ENCODE data around the gene TNS3.

TNS3 gene

DNA sequence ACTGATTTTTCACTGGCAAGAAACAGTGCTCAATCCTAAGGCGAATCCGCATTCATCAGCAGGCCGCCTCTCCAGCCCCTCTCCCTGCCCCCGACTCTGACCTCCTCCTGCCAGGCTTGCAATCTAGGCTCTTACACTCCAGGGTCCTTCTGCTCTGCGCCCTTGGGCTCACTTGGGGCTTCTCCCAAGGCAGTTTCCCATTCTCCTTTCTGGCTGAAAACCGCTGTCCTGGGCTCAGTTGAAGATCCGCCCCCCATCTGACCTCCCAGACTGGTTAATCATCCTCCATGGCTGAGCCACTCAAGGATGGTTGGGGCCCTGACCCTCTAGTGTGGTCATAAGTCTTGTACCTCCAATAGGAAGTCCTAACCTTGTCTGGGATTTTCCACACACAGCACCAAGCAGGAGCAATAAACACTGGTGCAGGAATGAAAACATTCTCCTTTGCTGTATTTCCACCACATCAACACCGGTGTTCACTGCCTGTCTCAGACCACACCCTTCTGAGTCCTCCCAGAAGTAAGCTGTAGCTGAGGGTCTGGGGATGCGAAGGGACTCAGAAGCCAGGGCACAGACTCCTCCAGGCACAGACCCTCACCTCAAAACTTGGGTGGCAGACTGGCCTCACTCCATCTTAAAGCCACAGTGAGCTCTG lies 42.4 kb downstream of the TNS3 start:
- no peak for DNase-seq

DNA sequence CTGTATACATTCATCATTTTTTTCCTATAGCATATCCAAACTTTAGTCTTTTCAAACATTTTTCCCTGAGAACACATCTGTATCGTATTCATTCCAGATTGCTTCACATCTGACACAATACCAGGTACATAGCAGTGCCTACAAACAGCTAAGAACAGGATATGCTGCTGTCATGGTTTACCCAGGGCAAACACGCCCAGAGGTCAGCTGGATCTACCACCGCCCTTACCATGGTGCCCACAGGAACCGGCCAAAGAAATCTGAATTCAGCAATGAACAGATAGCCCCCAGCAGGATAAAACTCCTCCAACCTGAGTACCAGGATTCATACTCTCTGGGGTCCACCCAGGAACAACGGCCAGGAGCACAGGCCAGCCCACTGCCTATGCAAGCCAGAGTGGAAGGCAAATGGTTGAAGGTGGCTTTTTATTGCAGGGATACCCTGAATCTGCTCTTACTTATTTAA lies 43.0 kb downstream of the TNS3 start:
- no peak for DNase-seq

DNA sequence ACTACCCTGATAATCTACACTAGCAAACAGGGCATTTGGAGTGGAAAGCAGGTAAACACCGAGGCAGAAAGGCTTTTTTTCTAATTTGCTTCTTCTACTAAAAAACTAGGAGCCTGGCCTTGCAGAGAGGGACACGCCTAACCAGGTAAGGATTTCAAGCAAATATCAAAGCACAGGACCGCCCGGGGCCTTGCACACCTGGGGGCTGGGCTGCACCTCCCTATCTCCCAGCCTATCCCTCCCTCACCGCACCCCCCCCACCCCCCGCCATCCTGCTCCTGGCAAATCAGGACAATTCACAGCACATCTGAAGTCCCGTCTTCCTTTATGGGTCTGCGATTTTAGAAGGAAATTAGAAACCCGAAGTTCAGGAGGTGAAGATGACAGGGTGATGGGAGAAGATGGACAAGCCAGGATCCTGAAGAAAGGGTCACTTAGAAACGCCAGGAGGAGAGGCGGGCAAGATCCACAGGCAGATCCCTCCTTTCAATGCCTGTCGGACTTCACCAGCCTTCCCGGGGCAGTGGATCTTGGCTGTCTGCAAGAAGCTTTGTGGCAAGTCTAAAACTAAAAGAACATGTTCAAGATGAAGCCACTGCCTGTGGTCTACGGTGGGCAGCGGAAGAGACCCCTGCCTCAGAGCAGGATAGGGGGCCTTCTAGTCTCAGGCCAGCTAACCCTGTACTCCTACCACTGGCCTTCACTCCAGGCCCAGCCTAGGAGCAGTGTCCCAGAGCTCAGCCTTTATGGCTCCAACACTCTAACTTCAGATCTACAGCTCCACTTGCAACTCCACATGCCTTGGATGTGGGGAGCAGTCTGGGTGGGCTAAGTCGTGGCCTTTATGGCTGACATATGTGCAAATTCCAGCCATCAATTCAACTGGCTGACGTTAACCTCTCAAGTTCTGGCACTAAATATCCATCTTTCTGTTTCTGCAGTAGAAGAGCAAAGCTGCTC lies 43.9 kb downstream of the TNS3 start:
- no peak for DNase-seq

DNA sequence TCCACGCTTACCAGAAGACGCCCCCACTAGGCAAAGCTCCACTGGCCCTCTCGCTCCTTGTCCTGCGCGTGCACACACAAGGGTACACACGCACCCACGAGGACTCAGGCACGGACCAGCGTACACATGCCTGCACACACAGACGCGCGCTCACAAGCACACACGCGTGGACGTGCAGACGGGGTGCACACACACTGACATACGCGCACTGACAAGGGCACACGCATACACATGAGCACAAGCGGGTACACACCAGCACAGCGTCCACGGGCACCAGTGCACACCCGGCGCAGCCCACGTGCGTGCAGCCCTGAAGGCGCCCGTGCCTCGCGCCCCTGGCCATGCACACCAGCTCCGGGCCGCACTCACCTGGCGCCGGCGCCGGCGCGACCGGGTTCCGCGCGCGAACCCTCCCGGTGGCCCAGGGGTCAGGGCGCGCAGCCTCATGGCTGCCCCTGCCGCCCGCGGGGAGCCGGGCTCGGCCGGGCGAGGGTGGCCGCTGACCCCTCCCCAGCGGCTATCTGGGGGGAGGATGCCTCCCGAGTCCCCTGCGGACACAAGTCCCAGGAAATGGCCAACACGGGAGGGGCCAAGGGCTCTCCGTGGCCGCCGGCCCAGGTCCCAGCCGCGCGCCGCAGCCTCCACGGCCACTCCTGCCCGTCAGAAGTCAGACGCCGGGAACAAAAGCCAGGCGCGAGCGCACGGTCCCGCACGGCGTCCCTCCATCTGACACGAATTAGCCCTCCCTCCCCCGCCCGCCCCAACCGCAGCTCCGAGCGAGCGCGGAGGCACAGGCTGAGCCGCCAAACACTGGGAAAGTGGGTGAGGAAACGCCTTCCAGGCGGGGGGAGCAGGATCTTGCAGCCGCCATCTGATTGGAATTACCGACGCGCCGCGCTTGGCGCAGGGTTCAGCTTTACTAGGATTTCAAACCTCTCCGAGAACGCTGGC lies 45.0 kb downstream of the TNS3 start:
- no peak for DNase-seq

DNA sequence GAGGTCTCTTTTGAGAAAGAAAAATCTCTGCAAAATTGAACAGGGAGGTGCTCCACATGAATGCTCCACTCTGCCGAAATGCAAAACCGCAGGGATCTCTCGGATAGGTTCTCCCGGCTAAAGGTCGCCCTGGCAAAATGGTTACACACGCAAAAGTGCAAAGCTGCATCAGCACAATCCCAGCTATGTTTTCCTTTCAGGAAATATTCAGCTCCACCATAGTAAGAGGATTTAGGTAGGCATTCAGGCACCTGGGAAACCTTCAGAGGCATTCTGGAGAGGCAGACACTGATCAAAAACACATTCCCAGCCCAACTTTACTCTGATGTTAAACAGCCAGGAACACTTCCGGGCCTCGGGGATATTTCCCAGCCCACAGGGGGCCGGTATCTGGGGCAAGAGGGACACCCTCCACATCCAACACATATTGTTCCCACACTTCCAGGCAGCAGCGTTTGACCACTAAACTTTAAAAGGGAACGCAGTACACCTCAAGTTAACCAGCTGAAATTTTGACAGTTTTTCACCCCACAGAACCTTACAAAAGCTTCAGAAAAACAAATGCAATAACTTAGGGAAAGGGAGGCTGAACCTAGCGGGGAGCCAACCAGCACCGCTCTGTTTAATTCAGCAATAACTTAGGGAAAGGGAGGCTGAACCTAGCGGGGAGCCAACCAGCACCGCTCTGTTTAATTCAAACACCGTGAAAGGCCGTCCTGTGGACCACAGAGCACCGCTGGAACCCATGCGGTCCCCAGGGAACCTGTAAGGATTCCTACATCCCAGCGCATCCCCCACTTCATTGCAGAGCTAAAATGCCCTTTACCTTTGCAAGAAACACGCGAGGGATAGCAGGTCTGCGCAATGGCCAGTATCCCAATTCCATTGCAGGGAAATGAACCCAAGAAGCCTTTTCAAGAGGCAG lies 45.9 kb downstream of the TNS3 start:
- no peak for DNase-seq

DNA sequence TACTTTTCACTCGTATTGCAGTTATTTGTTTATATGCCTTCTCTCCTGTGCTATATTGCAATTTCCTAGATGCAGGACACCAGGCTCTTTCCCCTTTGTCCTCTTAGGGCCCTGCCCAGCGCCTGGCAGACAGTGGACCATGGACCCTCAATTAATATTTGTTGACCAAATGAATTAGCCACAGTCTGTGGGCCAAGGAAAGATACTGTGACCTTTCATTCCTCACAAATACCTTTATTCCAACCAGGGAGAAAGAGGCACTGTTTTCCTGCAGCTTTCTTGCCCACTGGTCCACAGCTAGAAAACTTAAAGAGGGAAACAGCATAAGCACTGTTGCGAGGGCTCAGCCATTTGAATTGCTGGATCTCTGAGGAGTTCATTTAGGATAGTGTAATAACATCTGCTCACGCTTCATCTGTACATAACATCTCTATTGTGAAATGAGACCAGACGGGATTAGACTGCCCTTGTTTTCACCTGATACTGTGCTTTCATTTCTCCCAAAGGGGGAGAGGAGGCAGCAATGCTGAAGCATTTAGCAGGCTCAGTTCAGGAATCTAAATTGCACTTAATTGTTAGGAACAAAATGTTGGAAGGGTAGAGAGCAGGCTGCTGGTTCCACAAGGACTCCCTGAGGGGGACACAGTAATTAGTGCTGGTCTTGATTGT lies 46.7 kb downstream of the TNS3 start:
- no peak for DNase-seq

DNA sequence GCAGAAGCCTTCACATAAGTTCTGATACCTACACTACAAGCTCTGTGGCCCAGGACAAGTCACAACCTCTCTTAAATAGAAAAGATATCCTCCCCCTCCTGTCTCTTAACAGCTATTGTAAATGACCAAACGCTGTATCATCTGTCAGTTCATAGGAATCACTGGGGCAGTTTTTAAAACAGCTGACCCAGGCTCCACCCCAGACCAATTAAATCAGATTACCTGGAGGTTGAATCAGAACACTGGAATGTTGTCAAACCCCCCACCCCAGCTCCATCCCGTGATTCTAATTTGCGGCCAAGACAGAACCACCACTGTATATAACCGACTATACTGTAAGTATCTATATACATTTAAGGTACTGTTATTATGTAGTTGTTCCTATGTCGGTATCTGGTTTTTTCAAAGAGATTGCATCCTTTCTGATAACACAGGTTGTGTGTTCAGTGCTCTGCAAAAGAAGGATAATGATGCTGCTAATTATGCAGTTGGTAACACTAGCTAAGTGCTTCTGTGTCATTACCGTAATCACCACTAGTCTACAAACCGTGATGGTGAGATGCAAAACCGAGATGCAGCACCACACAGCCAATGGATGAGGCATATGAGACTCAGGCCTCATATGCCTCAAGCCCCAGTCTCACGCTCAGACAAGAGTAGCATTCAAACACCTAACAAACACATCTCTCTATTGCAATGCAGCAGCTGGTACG lies 47.4 kb downstream of the TNS3 start:
- DNase-seq: no peak

DNA sequence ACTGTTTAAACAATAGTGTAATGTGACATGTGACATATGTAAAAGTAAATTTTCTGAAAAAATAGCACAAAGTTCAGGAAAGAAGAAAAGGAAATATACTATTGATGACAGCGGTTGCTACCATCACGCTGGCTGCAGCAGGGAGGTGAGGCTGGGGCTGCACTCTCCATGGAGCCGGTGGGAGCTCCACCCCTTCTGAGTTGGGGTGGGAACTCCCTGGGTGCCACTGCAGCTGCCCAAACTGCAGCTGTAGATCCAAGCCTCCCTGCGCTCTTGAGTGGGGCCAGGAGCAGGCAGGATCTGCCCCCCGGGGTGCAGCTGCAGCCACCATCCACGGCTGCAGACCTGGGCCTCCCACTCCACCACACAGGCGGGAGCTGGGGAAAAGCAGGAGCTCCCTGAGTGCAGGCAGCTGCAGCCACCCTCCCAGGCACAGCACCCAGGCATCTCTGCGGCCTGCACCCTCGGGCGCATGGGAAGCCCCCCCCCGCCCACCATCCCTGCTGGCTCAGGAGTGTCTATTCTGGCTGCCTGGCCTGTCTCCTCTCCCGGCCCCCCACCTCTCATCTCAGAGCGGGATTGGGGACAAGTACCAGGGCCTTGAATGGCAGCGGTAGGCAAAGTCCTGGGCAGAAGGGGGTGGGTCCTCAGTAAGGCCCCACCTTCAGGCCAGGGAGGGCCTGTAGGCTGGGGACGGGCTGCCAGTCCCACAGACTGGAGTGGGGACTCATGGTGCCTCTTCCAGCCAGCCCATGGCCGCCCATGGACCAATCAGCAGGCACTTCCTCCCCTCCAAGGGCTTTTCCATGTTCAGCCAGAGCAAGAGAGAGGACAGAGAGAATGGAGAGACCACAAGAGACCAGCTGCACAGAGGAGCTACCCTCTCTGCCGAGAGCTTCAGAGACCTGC lies 50.1 kb downstream of the TNS3 start:
- no peak for DNase-seq

DNA sequence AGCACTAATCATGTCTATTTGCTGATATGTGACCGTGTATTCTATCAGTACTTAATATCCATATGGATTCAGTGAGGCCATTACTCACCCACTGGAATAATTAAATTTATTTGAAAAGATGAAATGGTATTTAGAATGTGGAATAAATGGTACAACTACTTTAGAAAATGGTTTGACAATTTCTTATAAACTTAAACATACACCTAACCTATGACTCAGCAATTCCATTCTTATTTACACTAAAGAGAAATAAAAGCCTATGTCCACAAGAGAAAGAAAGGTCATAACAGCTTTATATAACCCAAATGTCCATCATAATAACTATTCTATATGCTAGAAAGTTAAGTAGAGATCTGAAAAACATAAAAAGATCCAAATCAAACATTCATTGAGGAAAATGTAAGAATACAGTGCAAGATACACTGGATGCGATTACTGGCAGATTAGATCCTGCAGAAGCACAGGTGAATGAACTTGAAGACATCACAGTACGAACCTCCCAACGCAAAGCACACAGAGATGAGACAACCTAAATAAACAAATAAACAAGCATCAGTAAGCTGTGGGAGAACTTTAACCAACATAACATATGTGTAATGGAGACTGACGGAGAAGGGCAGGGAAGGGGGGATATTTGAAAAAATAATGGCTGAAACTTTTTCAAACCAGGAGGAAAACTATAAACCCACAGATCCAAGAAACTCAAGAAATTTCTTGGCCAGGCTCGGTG lies 51.9 kb downstream of the TNS3 start:
- DNase-seq: no peak

DNA sequence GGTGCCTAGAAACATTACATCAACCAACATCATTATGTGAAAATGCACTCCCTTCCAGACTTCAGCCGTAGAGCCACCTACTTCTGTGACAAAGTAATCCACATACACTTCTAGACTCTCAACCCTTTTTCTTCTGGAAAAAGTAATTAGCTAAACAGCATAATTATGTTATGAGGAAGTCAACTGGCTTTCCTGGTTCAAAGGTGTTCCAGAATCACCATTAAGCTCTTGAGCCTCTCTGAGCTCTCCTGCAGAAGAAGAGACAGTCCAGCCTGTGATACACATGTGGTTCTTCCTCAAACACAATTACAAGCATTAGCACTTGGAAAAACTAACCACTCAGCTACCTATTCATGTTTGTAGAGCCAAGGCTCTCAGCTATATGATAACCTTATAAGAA lies 52.5 kb downstream of the TNS3 start:
- DNase-seq: no peak

DNA sequence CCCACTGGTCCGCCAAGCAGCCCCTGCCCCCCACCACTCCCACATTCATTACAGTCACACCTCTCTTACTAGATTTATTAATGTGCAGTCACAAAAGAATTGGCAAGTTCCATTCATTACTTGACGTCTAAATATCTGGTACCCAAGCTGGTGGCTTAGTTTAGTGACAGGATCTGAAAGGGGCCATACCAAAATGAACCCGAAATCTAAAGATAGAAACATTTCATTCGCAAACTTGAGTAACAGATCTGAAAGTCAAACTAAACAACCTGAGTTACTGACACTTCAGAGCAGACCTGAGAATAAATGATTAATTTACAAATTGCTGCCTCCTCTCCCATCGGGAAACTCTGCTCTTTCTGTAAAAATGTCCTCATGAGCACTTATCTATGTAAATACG lies 53.4 kb downstream of the TNS3 start:
- DNase-seq: no peak

DNA sequence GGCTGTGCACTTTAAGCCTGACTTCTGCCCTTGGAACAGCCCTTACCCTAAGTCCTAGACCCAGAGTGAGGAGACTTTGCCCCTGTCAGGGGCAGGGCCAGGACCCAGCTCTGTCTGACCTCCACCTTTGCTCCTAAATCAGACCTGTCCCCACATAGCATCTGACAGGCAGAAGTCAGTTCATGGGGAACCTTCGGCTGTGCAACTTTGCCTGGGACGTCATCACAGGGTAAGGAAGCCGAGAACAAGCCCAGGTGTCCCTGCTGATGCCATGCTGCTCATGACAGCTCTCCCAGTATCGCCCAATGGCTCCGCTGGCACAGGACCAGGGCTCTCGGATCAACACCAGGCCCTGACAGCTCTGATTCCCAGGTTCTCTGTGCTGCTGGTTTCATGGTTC lies 55.4 kb downstream of the TNS3 start:
- no peak for DNase-seq

DNA sequence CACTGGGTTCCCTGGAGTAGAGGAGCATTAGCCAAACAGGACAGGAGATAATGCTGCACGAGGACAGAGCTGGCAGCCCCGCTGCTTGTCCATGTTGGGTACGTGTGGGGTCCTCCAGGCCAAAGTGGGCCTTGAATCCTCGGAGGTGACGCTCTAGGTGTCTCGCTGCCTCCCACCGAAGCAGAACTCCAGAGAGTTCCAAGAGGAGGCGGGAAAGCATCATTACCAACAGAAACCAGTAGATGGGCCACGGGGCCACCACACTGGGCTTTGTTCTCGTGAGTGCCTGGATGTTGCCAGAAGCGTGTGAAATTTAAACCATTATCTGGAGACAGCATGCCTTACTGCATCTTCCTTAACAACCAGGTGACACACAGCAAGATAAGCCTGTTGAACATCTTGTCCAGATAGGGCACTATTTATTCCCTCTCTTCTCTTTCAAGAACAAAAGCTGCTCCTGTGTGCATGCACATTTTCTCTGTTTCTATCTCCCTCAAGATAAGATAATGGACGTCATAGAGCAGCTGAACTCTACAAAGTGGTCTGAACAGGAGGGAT lies 56.8 kb downstream of the TNS3 start:
- DNase-seq: no peak

DNA sequence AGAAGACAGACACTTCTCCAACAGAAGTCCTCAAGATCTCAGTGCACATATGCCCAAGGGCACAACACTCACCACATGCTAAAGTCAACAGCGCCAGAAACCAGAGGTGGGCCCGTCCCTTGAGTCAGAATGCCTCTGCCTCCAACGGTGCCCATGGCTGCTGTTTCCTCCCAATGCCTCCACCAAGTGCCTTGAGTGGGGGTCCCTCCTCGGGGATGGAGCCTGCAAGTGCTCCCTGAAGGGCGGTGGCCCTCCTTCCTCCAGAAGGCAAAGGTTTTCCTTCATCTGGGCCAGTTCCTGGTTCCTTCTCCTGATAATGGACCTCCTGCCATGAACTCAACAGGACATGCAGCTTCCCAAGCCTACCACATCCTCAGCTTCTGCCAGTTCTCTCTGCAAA lies 58.5 kb downstream of the TNS3 start:
- no peak for DNase-seq

DNA sequence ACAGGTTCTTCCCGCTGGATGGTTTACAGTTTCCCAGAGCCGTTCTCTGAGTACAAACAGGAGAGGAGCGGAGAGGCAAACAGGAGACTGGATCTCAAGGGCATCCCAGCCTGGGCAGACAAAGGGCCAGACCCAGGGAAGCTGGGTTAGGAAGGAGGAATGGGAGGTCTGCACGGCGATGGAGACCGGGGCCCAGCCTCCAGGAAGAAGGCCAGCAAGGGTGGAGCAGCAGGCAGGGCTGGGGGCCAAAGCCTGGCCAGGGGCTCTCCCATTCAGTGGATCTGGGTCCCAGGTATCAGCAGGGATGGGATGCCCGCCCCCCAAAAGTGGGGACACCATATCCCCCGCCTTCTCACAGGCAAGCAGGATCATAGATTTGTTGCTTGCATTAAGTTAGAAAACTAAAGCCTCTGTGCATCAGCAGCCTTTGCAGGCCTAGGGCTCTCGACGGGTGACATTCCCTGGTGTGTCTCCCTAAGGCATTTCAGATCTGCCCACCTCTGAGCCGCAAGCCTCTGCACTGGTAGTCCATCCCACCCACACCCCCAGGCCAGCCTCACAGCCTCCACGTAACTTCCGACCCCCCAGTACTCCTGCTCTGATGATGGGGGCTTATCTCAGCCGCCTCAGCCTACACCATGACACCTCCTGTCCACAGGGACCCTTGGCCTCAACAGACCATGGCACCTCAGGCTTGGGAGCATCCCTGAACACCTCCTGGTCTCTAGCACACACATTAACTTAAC lies 59.9 kb downstream of the TNS3 start:
- no peak for DNase-seq

DNA sequence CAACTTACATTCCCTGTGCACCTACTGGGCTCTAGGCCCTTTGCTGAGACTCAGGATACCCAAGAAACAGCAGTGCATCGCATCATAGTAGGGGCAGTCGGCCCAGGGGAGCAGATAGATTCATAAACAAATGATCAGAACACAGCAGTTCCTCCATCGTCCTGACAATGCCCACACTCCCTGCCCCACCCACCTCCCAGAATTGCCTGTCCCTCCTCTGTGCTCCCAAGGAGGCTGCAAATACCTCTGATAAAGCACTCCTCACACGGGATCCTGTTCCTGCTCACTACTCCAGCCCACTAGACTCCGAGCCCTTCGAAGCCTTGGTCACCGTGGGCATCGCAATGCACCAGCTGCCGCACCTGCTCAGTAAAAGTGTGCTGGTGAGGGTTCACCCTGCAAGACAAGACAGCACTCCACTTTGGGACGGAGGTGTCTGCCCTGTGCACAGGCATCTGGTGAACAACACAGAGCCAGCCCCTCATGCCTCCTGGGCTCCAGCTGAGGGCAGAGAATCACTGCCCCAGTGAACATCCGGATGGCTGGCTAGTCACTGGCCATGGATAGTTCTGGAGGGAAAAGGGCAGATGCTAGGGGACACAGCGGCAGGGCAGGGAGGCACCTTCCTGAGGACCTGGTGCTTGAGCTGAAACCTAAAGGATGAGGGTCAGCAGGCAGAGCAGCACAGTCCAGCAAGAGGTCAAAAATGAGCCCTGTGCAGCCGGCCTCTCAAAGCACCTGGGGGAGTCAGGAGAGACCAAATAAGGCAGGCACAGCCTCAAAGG lies 60.7 kb downstream of the TNS3 start:
- no peak for DNase-seq

DNA sequence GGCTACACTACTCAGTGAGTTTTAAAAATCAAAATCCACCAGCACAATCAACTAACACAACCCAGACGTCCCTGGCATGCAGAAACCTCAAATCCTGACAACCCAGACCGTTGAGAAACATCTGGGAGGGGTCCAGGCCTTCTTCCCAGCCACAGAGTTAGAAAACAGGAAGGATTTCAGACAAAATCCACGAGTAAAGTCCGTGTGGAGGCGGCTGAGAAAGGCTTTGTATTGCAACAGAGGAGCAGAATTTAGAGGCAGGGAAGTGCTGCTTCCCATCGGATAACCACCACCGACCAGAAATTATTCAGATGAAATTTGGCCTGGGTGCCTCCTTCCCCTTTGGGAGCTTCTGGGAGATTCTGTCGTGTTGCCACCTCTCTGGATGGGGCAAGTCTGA lies 61.5 kb downstream of the TNS3 start:
- DNase-seq: no peak

All from activated CD8-positive, alpha-beta memory T cell treated with anti-CD3 and anti-CD28 coated beads, Interleukin-2, amount 50 U/mL, for 48 hours (primary cell).